Activated naive CD4-positive, alpha-beta T cell treated with Interleukin-2 at 50 U/mL for 16 hours (primary cell): Measurements from ENCODE around the gene ENTPD8.

Experiments used
- DNase-seq: peaks from one replicate; pipeline ENCODE4 v3.0.0-alpha.2; 2020

The ENTPD8 gene, protein sequence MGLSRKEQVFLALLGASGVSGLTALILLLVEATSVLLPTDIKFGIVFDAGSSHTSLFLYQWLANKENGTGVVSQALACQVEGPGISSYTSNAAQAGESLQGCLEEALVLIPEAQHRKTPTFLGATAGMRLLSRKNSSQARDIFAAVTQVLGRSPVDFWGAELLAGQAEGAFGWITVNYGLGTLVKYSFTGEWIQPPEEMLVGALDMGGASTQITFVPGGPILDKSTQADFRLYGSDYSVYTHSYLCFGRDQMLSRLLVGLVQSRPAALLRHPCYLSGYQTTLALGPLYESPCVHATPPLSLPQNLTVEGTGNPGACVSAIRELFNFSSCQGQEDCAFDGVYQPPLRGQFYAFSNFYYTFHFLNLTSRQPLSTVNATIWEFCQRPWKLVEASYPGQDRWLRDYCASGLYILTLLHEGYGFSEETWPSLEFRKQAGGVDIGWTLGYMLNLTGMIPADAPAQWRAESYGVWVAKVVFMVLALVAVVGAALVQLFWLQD

DNA sequence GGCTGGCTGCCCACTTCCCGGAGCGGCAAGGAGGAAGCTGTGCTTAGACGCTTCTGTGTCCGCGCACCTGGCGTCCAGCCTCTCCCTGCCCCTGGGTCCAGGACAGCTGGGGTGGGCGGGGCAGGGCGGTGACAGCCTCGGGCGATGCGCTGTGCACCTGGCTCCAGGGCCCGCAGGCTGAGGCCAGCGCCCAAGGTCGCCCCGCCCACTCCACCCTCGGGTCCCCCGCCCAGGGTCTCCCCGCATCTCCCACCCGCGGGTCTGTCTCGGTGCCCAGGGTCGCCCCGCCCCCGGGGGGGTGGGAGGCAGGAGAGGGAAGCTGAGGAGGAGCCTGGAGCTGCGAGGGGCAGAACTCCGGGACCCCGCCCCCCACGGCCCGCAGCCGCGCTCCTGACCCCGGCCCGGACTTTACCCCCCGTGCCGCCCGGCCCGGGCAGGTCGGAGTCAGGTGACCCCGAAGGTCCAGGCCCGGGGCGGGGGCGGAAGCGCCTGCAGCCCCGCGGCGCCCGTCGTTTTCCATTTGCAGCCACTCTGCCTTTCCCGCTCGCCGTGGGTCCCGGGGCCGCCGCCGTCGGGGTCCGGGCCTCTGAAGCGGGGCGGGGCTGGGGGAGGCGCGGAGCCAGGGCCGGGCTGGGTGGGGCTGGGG lies at the start of gene ENTPD8:
Gene ENTPD8 (minus strand): TSS at position 69 of the 646 bp plus-strand sequence. CDS start 3,072 bp downstream, outside the sequence.
- DNase-seq: no peak

DNA sequence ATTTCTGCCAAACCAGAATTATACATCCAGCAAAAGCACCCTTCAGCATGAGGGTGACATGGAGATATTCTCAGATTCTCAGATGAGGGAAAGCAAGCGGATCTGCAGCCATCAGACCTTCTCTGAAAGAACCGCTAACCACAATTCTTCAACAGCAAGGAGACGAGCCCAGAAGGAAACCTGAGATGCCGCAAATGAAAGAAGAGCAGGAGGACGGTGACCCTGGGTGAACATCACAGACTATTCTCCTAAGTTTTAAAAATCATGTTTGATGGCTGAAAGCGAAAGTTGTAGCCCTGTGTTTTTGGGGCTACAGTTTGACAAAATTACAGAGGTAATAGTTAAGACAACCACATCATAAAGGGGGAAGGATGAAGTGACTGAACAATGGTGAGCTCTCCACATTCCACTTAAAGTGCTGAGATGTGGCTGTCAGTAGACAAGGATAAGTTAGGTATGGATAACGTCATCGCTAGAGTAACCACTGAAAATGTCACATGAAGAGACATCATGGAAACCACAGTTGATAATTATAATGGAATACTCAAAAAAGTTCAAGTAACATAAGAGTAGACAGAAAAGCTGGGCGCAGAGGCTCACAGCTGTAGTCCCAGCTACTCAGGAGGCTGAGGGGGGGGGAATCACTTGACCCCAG lies 49.5 kb upstream of the ENTPD8 start:
- DNase-seq: no peak

DNA sequence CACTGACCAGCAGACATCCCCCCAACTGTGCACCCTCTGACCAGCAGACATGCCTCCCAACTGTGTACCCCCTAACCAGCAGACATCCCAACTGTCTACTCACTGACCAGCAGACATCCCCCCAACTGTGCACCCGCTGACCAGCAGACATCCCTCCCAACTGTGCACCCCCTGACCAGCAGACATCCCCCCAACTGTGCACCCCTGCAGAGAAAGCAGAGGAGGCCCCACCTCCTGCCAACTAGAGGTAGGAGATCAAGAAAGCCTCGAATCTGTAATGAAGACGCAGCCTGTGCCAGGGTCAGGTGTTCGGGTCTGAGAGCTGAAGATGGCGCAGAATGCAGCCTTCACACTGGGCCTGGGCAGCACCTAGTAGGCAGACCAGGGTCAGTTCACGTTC lies 47.7 kb upstream of the ENTPD8 start:
- DNase-seq: no peak

DNA sequence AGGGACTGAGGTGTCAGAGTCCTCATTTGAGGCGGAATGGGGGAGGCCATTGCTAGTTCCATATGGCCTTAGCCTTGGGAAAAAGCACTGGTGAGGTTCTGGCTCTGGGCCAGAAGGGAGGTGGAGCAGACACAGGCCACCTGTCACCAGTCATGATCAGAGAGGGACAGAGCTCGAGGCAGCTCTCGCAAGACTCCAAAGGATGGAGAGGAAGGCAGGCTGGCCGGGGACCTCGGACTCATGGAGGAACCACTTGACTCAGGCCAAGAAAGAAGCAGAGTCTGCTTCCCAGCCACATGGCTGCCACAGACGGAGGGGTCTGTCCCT lies 47.1 kb upstream of the ENTPD8 start:
- DNase-seq: no peak

DNA sequence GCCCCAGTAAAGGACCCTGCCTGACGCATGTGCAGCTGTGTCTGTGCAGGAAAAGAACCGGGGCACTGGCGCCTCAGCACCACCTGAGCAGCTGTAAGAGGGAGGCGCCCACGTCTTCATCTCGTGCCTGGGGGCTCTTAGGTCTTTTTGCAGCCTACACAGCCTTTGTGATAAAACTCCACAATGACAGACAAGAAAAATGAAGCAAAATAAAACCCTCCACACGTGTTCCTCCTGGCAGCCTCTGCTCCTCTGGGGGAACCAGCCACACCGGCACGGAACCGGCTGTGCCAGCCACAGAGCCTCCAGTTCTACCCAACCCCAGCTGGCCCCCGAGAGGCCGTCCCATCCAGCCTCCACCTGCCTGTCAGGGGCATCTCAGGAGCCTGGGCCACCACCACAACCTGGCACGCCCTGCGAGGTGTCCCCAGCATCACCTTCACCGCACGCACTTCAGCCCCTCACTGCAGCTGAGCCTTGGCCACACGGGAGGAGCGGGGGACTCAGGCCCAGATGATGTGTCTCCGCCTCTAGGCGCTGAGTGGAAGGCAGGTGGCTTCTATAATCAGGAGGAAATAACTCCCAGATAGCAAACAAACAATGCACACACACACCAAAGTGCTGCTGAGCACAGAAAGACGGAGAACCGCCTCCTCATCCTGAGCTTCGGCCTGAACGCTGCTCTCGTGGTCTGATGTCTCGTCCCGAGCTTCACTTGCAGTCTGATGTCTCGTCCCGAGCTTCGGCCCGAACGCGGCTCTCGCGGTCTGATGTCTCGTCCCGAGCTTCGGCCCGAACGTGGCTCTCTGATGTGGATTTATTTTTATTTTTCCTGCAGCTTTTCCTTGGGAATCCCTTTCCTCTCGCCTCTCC lies 46.5 kb upstream of the ENTPD8 start:
- no peak for DNase-seq

DNA sequence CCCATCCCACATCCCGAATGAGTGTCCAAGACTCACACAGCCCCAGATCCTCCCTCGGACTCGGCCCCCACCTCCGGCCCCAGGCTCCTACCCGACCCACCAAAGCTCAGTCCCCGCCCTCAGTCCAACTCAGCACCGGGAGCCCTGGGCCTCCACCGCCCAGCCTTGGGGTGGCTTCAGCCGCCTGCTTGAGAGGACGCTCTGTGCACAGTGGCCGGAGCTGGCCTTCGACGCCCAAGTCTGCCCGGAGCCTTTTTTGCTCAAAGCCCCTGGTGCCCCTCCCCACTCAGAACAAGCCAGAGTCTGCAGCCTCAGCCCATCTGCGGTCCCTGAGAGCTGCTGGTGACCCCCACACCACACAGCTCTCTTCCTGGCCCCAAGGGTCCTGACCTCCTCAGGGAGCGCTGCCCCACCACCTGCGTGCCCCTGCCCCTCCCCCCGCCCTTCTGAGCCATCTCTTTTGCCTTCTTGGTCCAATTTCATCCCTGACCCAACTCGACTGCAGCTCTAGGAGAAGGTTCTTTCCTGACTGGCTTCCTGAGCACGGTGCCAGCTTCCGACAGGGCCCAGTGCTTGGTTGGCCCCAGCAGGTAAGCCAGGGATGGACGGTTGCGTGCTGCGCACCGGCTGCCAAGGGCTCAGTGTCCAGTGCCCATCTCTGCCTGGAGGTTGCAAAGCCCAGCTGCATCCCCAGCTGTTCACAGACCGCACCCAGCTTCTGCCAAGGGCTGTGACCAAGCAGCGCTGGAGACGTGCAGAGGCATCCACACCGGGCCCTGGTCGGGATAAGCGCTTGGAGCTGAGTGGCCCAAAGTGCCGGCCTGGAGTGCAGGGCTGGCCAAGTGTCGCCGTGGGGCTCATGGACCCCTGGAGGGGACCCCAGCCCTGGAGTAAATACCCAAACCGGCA lies 45.6 kb upstream of the ENTPD8 start:
- no peak for DNase-seq

DNA sequence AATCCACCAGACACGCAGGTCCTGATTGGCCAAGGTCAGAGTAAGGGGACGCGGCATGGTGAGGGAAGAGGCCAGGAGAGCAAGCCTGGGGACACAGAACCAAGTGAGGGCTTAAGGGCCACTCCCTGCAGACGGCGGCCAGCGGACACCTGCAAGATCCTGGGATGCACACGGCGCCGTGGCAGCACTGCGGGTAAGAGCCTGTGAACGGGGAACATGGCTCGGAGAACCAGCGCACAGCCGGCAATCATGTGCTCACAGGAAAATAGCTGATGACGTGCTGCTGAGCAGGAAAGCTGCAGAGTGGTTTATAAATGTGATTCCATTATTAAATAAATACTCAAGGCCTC lies 45.0 kb upstream of the ENTPD8 start:
- no peak for DNase-seq

DNA sequence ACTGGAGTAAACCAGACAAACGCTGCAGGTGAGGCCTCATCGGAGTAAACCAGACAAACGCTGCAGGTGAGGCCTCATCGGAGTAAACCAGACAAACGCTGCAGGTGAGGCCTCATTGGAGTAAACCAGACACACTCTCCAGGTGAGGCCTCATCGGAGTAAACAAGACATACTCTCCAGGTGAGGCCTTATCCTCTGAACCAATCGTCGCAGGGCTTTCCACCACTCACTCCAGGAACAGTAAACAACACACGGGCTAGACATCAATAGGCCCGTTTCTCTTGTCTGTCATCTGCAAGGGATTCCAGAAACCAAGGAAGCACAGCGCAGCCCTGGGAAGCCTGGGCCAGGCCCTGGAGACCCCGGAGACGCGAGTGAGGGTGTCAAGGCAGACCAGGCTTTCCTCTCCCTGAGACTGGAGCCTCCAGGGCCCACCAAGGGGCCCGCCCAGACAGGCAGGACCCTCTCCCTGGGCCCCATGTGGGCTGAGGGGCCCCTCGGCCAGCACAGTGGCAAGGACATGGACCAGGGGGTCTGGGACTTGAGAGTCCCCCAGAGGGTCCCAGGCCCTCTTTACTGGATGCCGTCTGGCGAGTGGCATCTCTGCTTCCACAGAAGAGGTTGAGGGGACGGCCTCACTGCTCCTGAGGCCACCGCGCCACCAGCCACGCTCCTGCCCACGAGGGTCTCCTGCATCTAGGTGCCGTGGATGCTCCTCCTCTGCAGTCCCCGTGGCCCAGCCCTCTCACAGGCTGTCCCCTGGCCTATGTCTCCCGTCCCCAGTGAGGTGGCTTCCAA lies 44.4 kb upstream of the ENTPD8 start:
- DNase-seq: no peak

DNA sequence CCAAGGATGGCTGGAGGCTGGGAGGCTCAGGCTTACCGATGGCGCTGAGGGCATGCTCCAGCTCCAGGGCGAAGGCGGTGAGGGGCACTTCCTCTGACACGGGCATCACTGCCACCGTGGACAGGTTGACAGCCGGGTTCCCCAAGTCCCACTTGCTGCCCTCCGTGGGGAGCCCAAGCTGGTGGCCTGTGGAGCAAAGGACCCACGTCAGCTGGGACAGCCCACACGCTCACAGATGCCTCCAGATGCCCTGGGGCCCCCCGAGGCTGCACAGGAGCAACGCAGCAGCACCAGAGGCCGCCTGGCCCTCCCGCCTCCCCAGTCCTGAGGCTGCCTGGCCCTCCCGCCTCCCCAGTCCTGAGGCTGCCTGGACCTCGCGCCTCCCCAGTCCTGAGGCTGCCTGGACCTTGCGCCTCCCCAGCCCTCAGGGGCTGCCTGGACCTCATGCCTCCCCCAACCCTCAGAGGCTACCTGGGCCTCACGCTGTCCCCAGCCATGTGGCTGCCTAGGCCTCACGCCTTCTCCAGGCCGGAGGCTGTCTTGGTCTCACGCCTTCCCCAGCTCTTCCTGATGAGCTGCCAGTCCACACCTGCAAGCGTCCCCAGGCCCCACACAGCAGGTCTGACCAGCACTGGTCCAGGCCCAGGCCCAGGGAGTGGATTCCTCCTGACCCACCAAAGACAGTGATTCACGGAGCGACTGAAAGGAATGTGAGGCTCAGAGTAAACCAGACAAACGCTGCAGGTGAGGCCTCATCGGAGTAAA lies 43.6 kb upstream of the ENTPD8 start:
- DNase-seq: no peak

DNA sequence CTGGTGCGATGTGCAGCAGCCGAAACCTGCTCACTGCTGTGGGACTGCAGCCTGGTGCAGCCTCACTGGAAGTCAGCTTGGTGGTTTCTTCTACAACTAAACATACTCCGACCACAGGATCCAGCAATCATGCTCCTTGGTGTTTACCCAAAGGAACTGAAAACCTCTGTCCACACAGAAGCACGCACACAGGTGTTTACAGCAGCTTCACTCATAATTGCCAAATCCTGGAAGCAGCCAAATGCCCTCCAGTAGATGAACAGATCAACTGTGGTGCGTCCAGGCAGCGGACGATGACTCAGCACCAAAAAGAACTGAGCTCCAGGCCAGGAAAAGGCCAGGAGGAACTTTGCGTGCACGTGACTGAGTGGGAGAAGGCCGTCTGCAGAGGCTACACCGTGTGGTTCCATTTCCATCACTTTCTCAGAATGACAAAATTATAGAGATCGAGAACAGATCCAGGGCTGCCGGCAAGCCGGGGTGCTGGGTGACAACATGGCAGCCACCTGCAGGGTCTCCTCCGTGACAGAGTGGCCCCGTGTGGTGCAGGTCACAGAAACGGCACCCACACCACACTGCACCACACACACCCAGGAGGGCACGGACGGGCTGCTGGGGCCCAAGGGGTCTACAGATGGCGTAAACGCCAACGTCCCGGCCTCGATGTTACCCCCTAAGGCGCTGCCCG lies 41.1 kb upstream of the ENTPD8 start:
- no peak for DNase-seq

DNA sequence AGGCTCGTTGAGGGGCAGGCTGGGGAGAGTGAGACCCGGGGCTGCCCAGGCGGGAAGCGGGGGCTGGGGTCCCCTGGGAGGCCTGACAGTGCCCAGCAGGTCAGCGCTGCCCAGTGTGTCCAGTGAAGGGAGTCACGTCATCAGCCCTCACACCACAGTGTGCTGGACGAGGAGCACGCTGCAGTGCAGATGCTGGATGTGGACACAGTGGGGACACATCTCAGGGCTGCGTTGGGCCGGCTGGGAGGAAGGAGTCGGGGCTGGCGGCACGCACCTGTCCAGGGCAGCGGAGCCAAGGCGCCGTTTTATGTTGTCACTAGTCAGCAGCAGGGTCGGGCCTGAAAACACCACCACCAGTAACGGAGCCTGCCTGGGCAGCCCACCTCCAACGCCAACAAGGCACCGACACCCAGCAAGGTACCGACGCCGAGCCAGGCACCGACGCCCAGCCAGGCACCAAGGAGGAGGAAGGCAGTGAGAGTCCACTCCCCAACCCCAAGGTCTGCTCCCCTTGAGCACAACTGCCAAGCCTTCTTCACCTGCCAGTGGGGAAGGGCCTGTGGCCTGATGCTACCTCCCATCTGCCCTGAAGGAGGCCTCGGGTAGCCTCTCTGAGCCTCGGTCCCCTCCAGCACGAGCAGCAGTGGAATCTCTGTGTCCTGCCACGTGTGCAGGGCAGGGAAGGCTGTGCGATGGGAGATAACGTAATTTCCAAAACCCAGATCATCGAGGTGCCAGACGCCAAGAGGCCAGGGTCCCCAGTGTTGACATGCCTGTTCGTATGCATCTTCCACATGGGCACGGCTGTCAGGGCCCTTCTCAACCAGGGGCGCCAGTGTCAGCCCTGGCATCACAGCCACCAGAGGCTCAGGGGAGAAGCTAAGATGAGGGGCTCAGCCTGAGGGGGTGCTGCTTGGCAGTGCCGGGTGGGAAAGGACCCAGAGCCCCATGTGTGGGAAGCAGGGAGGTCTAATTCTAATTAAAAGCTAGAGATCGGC lies 39.8 kb upstream of the ENTPD8 start:
- DNase-seq: no peak

DNA sequence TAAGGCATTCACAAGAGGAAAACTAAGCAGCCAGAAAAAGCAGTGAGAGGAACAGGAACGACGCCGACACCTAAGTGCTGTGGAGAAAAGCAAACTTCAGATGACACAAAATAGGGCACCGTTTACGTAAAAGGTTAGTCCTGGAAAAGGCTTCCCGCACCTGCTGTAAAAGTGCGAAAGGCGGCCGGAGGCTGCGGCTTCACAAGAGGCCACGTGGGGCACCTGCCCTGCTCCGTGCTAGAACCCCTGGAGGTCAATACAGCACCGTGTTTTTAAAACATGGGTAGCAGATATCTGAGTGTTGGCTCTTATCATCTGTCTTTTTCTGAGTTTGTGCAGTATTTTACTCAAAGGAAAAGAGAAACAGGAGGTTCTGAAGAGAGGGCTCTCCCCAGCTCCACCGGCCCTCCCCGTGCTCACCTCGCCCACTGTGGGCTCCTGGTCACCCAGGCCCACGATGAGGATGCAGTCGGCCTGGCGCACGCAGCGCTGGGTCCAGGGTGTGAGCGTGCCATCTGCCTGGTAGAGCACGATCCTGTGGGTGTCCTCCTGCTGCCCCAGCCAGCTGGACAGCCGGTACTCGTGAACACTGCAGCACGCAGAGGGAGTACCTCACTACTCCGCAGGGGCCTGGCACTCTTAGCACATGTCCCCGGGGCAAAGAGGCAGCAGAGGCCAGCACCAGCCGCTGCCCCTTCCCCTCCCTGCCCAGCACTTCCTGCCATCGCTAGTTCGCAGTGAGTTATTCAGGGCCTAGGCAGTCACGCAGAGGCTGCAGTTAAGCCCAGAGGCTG lies 38.9 kb upstream of the ENTPD8 start:
- DNase-seq: no peak

DNA sequence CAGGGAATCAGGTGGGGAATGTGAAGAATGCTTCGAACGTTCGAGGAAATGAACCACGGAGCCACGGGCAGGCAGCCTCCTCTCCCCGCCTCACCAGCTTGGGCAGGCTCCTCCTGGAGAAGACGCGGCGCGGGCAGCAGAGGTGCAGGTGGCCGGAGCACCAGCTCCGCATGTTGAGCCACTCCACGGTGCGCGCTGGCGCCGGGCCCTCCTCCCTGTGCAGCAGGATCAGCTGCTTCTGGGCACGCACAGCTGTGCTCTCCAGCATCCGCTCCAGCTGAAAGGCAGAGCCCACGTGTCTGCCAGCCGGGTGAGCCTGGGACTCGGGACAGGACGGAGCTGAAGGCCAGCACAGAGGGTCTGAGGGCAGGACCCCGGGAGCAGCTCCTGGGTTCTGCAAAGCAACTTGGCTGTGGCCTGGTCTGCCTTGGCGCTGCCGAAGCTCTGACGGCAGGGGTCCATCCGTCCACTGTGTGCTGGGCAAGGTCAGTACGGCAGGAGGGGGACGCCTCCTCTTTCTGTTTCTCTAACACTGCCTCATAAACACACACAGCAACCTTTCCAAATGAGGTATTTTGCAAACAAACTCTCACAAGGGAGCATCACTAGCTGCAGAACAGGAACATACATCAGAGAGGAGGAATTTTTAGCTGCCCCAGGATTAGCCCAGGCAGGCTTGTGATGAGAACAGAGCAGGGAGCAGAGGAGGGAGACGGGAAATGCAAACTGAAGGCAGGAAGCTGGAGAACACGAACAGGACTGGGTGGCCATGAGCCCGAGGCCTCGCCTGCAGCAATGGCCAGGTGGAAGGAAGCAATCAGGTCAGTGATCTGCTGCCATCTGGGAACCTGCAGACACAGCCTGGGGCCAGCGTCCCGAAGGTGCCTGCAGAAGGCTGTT lies 38.1 kb upstream of the ENTPD8 start:
- no peak for DNase-seq

DNA sequence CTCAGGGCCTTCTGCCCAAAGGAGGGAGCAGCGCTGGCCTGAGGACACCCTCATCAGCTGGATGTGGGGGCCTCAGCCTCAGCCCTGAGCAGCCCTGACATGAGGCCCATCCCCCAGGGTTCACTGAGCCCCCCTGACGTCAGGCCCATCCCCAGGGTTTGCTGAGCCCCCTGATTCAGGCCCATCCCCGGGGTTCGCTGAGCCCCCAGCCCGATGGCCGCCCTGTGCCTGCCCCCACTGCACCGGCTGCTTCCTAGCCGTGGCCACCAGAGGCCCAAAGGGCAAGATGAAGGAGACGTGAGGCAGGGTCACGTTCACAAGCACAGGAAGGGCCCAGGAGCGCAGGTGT lies 37.4 kb upstream of the ENTPD8 start:
- DNase-seq: no peak

DNA sequence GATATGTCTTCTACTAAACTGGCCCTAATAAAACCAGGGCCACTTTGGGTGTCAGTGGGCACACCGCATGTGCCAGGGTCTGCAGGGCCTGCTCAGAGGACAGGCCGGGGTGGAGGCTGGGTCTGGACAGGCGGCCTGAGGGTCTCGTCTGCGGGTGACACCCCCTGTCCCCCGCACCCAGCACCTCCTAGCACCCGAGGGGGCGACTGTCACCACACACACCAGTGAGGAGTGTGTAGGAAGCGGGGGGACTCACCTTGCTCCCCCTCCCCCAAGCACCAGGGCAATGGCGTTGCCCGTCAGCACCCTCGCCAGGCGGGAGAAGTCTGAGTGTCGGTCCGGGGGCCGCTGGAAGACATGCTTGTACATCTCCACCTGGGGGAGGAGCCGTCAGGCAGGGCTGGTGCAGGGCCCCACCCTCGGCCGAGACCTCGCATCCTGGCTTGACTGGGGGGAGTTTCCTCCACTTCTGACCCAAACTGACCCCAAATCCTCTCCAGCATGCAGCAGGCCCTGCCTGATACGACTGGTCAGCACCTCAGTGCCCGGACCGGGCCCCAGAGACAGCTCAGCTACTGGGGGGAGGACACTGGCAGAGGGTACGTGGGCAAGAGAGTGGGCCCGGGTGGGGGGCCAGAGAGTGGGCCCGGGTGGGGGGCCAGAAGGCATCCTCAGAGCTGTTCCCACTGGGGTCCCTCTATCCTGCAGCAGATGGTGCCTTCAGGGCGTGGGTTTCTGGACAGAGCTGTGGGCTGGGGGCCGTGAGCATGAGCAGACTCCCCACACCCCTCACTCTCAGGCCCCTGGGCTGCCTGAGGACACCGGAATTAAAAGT lies 36.8 kb upstream of the ENTPD8 start:
- no peak for DNase-seq

DNA sequence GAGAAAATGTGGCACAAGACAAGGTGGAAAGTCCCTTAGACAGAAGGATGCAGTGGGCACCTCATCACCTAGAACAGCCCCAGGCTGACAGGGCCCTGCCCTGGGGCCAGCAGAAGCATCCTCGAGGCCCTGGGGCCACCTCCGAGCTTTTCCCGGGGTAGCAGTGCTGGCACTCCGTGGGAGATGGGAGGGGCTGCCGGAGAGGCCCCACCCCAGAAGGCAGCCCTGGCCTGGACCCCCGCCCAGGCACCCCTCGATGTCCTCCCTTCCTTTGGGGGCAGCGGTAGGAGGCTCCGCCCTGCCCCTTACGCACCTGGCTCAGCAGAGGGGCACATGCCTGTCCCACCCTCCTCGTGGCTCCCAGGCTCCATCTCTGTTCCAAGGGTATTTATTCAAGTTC lies 35.7 kb upstream of the ENTPD8 start:
- DNase-seq: no peak
